Ishikawa (cell line): ENCODE measurements around the gene CACNB4.

Experiments used
- CEBPB ChIP-seq: IDR thresholded peaks from 2 replicates; pipeline ENCODE4 v1.6.1; 2012
- CREB1 ChIP-seq: IDR thresholded peaks from 2 replicates; pipeline ENCODE4 v1.6.1; 2012; ENCODE audit warnings: low read depth
- EGR1 ChIP-seq: IDR thresholded peaks from 2 replicates; pipeline ENCODE4 v1.6.1; 2012
- EP300 ChIP-seq: IDR thresholded peaks from 2 replicates; pipeline ENCODE4 v1.6.1; 2012; ENCODE audit warnings: borderline replicate concordance
- FOXM1 ChIP-seq: IDR thresholded peaks from 2 replicates; pipeline ENCODE4 v1.6.1; 2012; ENCODE audit warnings: low read depth, borderline replicate concordance
- MAX ChIP-seq: IDR thresholded peaks from 2 replicates; pipeline ENCODE4 v1.6.1; 2012
- NFIC ChIP-seq: IDR thresholded peaks from 2 replicates; pipeline ENCODE4 v1.6.1; 2012
- RAD21 ChIP-seq: IDR thresholded peaks from 2 replicates; pipeline ENCODE4 v1.6.1; 2012; ENCODE audit warnings: low read depth
- REST ChIP-seq: IDR thresholded peaks from 2 replicates; pipeline ENCODE4 v1.6.1; 2012; ENCODE audit warnings: low read depth, mild to moderate bottlenecking
- TAF1 ChIP-seq: IDR thresholded peaks from 2 replicates; pipeline ENCODE4 v1.6.1; 2012; ENCODE audit warnings: low read depth, mild to moderate bottlenecking
- TCF12 ChIP-seq: IDR thresholded peaks from 2 replicates; pipeline ENCODE4 v1.6.1; 2012; ENCODE audit warnings: low read depth
- TEAD4 ChIP-seq: IDR thresholded peaks from 2 replicates; pipeline ENCODE4 v1.6.1; 2012
- USF1 ChIP-seq: IDR thresholded peaks from 2 replicates; pipeline ENCODE4 v1.6.1; 2012
- YY1 ChIP-seq: IDR thresholded peaks from 2 replicates; pipeline ENCODE4 v1.6.1; 2012; ENCODE audit warnings: low read depth
- ZBTB7A ChIP-seq: IDR thresholded peaks from 2 replicates; pipeline ENCODE4 v1.6.1; 2012; ENCODE audit warnings: low read depth

The CACNB4 gene

GRCh38 chr2:151975460-151976414, 123.1 kb downstream of the CACNB4 start:
- no peak for TF ChIP-seq EP300
- no peak for TF ChIP-seq MAX
- TF ChIP-seq NFIC: no peak
- no peak for TF ChIP-seq TCF12
- no peak for TF ChIP-seq USF1
- no peak for TF ChIP-seq ZBTB7A
- TF ChIP-seq CREB1: no peak
- no peak for TF ChIP-seq FOXM1
- TF ChIP-seq YY1: no peak
- TF ChIP-seq CEBPB: no peak
- TF ChIP-seq RAD21: no peak
- TF ChIP-seq EGR1: no peak
- no peak for TF ChIP-seq REST
- no peak for TF ChIP-seq TEAD4
- TF ChIP-seq TAF1: no peak

- no peak for TF ChIP-seq EGR1
- no peak for TF ChIP-seq MAX
- no peak for TF ChIP-seq CEBPB
- no peak for TF ChIP-seq NFIC
- no peak for TF ChIP-seq ZBTB7A
- TF ChIP-seq TEAD4: no peak
- TF ChIP-seq TAF1: no peak
- TF ChIP-seq RAD21: no peak
- no peak for TF ChIP-seq YY1
- no peak for TF ChIP-seq TCF12
Observed at GRCh38 chr2:151974988-151975387, 123.9 kb downstream of the CACNB4 start.

- TF ChIP-seq TEAD4 (no peak), NFIC (no peak), MAX (no peak), USF1 (no peak), EGR1 (no peak), TCF12 (no peak), YY1 (no peak), CEBPB (no peak), REST (no peak), CREB1 (no peak)
Observed at GRCh38 chr2:151973901-151974199, 125.0 kb downstream of the CACNB4 start.

- TF ChIP-seq CEBPB (no peak), ZBTB7A (no peak), TEAD4 (no peak), EGR1 (no peak), CREB1 (no peak), TAF1 (no peak), EP300 (no peak), FOXM1 (no peak), NFIC (no peak), TCF12 (no peak), RAD21 (no peak), YY1 (no peak), USF1 (no peak), MAX (no peak), REST (no peak)
Observed at GRCh38 chr2:151973013-151973900, 125.6 kb downstream of the CACNB4 start.
